Adrenal gland (tissue), 12 donors: ENCODE results near the gene SPOCK1. TPM values are rescaled to one million over a fixed set of nuclear protein-coding genes. Genes with fewer than 3 reads are reported as not detected.

Experiments used
- DNase-seq, 7 donors: peaks; one replicate each; pipeline ENCODE4 v3.0.0-alpha.2; 2019 to 2020
- H3K27ac ChIP-seq, 5 donors: fragments of 200-600 bp; sonication (generic) in 4 of 5; 1 replicate in 3 of 5; 2 replicates in 2 of 5; pipeline versions ENCODE4 v1.5.1 to v1.8.0; 2016 to 2020; ENCODE audit warnings: mild to moderate bottlenecking in 1 of 5
- H3K27me3 ChIP-seq: fragments of 200-600 bp; 2 replicates; pipeline ENCODE4 v1.8.0; 2021
- H3K36me3 ChIP-seq, 2 donors: fragments of 200-600 bp; replicated peaks in 1 of 2; 1 replicate in 1 of 2; 2 replicates in 1 of 2; pipeline versions ENCODE4 v1.5.1 to v1.8.0; 2018 to 2022
- H3K4me1 ChIP-seq, 2 donors: fragments of 200-600 bp; replicated peaks in 1 of 2; 1 replicate in 1 of 2; 2 replicates in 1 of 2; pipeline versions ENCODE4 v1.5.1 to v1.8.0; 2018 to 2021
- H3K4me3 ChIP-seq, 4 donors: fragments of 200-600 bp; sonication (generic) in 3 of 4; one replicate each; pipeline ENCODE4 v1.5.1; 2016 to 2018
- H3K9me3 ChIP-seq, 3 donors: fragments of 200-600 bp; sonication (generic) in 1 of 3; replicated peaks in 1 of 3; 1 replicate in 2 of 3; 2 replicates in 1 of 3; pipeline versions ENCODE4 v1.5.1 to v1.8.0; 2016 to 2021
- CTCF ChIP-seq, 6 experiments: fragments of 450-650 bp in 4 of 6; fragments of 200-600 bp in 2 of 6; sonication (generic) in 1 of 6; IDR thresholded peaks; 1 replicate in 5 of 6; 2 replicates in 1 of 6; pipeline versions ENCODE4 v1.5.1 to v1.8.0; 2016 to 2021; ENCODE audit warnings: antibody characterized with exemption in 6 of 6, mild to moderate bottlenecking in 2 of 6, moderate library complexity in 1 of 6
- POLR2A ChIP-seq, 2 donors: fragments of 450-650 bp; IDR thresholded peaks; one replicate each; pipeline ENCODE4 v1.6.1; 2017; ENCODE audit warnings: antibody characterized with exemption in 2 of 2, mild to moderate bottlenecking in 2 of 2, moderate library complexity in 1 of 2
- WGBS, 4 donors: extraction: QIAGEN DNeasy Blood & Tissue Kit in 2 of 4; methylation state at CpG; one replicate each; pipeline versions ENCODE4 v1.1.5 to v1.1.7; 2013 to 2017; 5-methylcytosine and 5-hydroxymethylcytosine counted together
- intact Hi-C, 2 donors: fragments of 100-400 bp; cut with DNase I; formaldehyde crosslinking; loops; one replicate each; pipeline versions ENCODE4 v1.14.1 to v1.15.0; 2022 to 2023
- polyA plus RNA-seq, 3 donors: library from polyadenylated mRNA; stranded (reverse); fragments of 200-250 nt in 2 of 3; fragments of 350-450 nt in 1 of 3; fragmentation: Illumina TruSeq in 1 of 3; extraction: RNeasy Lipid Tissue Mini Kit (QIAGEN cat#74804) in 1 of 3; gene quantifications; one replicate each; pipeline ENCODE4 v1.2.3, GENCODE V29; 2013 to 2014
- total RNA-seq, 9 donors: library from RNA; depleted of rRNA in 4 of 9; stranded (reverse); fragments of >200 nt in 4 of 9; fragments of 120-200 nt in 1 of 9; fragmentation: NEBNext Ultra II Directional in 1 of 9; extraction: Animal tissue kit (Norgen Biotek cat#: 25700) in 1 of 9; gene quantifications; one replicate each; pipeline versions ENCODE4 v1.1.0 to v1.2.4, GENCODE V29; 2013 to 2023
- donor health status: healthy with polysubstance abuse.
- donor health status: Bipolar disorder and iron deficiency.
- donor health status: DM: yes; HTN: yes; CAD: no.
- donor health status: DM: no; HTN: no; CAD: no.
- donor health status: DM: no; HTN: no; CAD: no.
- donor health status: DM: yes; HTN: yes; CAD: no.

The SPOCK1 gene
- total and polyA plus RNA-seq, 12 donors: 5.4 to 102 (median 55.6) TPM

DNA sequence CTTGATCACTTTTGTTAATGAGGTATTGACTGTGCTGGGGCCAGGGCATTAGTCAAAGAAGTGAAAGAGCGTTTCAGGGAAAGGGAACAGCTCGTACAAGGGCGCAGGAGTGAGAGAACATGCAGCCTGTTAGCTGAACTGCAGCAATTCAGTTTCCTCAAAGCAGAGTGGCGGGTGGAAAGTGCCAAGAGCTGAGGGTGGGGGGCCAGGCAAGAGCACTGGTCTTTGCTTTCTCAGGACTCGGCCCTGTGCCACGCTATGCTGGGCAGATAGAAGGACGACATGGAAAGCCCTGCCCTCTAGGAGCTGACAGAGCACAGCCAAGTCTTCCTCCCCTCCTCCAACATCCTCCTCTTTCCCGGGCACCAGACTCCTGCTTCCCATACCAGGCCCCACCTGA, 304.8 kb downstream of the SPOCK1 start:
- Histone ChIP-seq H3K4me3 (no peak overlapping the region), H3K27me3 (no peaks in the 10 kb centered on the region), H3K36me3 (no peaks in the 10 kb centered on the region), H3K9me3 (no peaks in the 10 kb centered on the region), H3K4me1 (peaks cover 0 to 7% of the 10 kb centered on the region in 2 donors), H3K27ac (no peak overlapping the region)
- no peak for DNase-seq
- intact Hi-C loops: no loop called here
- no peak for TF ChIP-seq CTCF (IDR thresholded peaks at IDR 0.05)
- no peak for TF ChIP-seq POLR2A (IDR thresholded peaks at IDR 0.05)
- WGBS, 4 donors: 76 to 92% (median 84%) methylated on average over 6 to 8 of the region's 8 CpGs

DNA sequence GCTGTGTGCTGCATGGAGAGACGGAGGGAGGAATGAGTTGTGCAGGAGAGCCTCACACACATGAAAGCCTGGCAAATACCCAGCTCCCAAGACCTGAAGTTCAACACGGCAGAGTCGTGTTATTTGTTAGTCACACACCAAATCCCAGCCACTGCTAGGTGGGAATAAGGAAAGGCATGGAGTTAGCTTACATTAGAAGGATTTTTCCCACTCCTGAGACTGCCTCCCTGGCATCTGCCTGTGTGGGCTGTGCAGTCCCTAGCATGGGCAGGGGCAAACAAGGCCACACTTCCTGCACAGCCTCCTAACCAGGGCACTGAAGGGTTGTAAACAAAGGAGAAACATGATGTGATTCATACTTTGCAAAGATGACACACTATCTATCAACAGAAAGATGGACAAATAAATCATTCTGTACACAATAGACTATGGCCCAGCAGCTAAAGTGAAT, 306.8 kb downstream of the SPOCK1 start:
- peak overlapping the region in 1 of 5 donors; percentile 47 for H3K27ac ChIP-seq
- intact Hi-C loops: no loop called here

GRCh38 chr5:137191179-137191578, 307.9 kb downstream of the SPOCK1 start:
- 41 to 50% (median 46%) methylated on average over 2 of the region's 2 CpGs for WGBS, 4 donors
- no peak overlapping the region for H3K27ac ChIP-seq
- TF ChIP-seq CTCF (IDR thresholded peaks at IDR 0.05): no peak
- no peak for TF ChIP-seq POLR2A (IDR thresholded peaks at IDR 0.05)

More for the DNA sequence above, 306.8 kb downstream of the SPOCK1 start:
- Histone ChIP-seq H3K4me1 (peaks cover 0 to 7% of the 10 kb centered on the region in 2 donors), H3K4me3 (no peak overlapping the region), H3K27me3 (no peaks in the 10 kb centered on the region), H3K36me3 (no peaks in the 10 kb centered on the region), H3K9me3 (no peaks in the 10 kb centered on the region)
- TF ChIP-seq POLR2A (IDR thresholded peaks at IDR 0.05) (no peak), CTCF (IDR thresholded peaks at IDR 0.05) (no peak)
- 22 to 29% (median 24%) methylated on average over 3 of the region's 3 CpGs for WGBS, 4 donors
- DNase-seq: peak; percentile 38 to 71 (median 57)

DNA sequence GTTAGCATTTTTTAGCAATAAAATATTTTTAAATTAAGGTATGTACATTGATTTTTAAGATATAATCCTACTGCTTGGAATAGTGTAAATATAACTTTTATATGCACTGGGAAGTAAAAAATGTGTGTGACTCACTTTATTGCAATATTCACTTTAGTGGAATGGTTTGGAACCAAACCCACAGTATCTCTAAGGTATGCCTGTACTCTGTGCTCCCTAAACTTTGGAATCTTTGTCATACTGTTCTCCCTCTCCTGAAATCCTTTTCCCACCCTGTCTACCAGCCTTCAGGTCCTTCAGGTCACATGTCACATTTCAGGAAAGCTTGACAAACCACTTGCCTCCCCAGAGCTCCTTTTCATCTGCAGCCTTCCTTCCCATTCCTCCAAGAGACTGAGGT, 308.7 kb downstream of the SPOCK1 start:
- H3K4me3 ChIP-seq: no peak overlapping the region
- H3K4me1 ChIP-seq: peaks cover 0 to 7% of the 10 kb centered on the region in 2 donors
- no peaks in the 10 kb centered on the region for H3K27me3 ChIP-seq
- H3K36me3 ChIP-seq: no peaks in the 10 kb centered on the region
- peak overlapping the region in 1 of 5 donors; percentile 52 for H3K27ac ChIP-seq
- TF ChIP-seq CTCF (IDR thresholded peaks at IDR 0.05): no peak
- no peak for TF ChIP-seq POLR2A (IDR thresholded peaks at IDR 0.05)
- DNase-seq: no peak
- no peaks in the 10 kb centered on the region for H3K9me3 ChIP-seq
- intact Hi-C loops: no loop called here

More at GRCh38 chr5:137191179-137191578, 307.9 kb downstream of the SPOCK1 start:
- Histone ChIP-seq H3K36me3 (no peaks in the 10 kb centered on the region), H3K4me3 (no peak overlapping the region), H3K4me1 (peaks cover 0 to 7% of the 10 kb centered on the region in 2 donors), H3K27me3 (no peaks in the 10 kb centered on the region), H3K9me3 (no peaks in the 10 kb centered on the region)
- DNase-seq: no peak
- intact Hi-C loops: no loop called here
